ENCODE data around the gene SYT2.
"Not testable (repeated sequence)": the region's sequence is repeated elsewhere in the genome, so short reads cannot be mapped to it uniquely, and the experiment has no call there.

The SYT2 gene

GRCh38 chr1:202710070-202711045 is at the start of gene SYT2:
SYT2 (minus strand) TSS chr1:202710454; CDS start chr1:202605772, 104,682 bp downstream.
- no peak for DNase-seq (ENCODE audit: low read depth)

- no peak for DNase-seq (ENCODE audit: low read depth)
These were observed 46.1 kb upstream of the SYT2 start for GRCh38 chr1:202756391-202756790.

GRCh38 chr1:202754293-202754692 is 44.0 kb upstream of the SYT2 start:
- DNase-seq (ENCODE audit: low read depth), result no peak

GRCh38 chr1:202752774-202753173 is 42.5 kb upstream of the SYT2 start:
- DNase-seq (ENCODE audit: low read depth), result no peak

- DNase-seq (ENCODE audit: low read depth), result no peak
These were observed 40.5 kb upstream of the SYT2 start for GRCh38 chr1:202750761-202751160.

GRCh38 chr1:202750024-202750423 is 39.8 kb upstream of the SYT2 start:
- no peak for DNase-seq (ENCODE audit: low read depth)

GRCh38 chr1:202745323-202745888 is 35.2 kb upstream of the SYT2 start:
- no peak for DNase-seq (ENCODE audit: low read depth)

- DNase-seq (ENCODE audit: low read depth), result not testable (repeated sequence)
These were observed 34.5 kb upstream of the SYT2 start for GRCh38 chr1:202744770-202745169.

- no peak for DNase-seq (ENCODE audit: low read depth)
These were observed 32.2 kb upstream of the SYT2 start for GRCh38 chr1:202742496-202742895.

- no peak for DNase-seq (ENCODE audit: low read depth)
These were observed 23.0 kb upstream of the SYT2 start for GRCh38 chr1:202733251-202733650.

GRCh38 chr1:202728951-202729350 is 18.7 kb upstream of the SYT2 start:
- no peak for DNase-seq (ENCODE audit: low read depth)

- no peak for DNase-seq (ENCODE audit: low read depth)
These were observed 15.3 kb upstream of the SYT2 start for GRCh38 chr1:202725526-202725925.

GRCh38 chr1:202723708-202724107 is 13.5 kb upstream of the SYT2 start:
- no peak for DNase-seq (ENCODE audit: low read depth)

- DNase-seq (ENCODE audit: low read depth), result not testable (repeated sequence)
These were observed 12.8 kb upstream of the SYT2 start for GRCh38 chr1:202723046-202723445.

- DNase-seq (ENCODE audit: low read depth), result no peak
These were observed 6.4 kb upstream of the SYT2 start for GRCh38 chr1:202716654-202717053.

GRCh38 chr1:202714202-202714601 is 3.9 kb upstream of the SYT2 start:
- not testable (repeated sequence) for DNase-seq (ENCODE audit: low read depth)

- no peak for DNase-seq (ENCODE audit: low read depth)
These were observed 2.9 kb upstream of the SYT2 start for GRCh38 chr1:202713110-202713509.

GRCh38 chr1:202711949-202712635 is 1.8 kb upstream of the SYT2 start:
- DNase-seq (ENCODE audit: low read depth), result no peak

- DNase-seq (ENCODE audit: low read depth), result no peak
These were observed 795 bp downstream of the SYT2 start for GRCh38 chr1:202709276-202710041.

GRCh38 chr1:202708456-202709275 is 1.6 kb downstream of the SYT2 start:
- DNase-seq (ENCODE audit: low read depth), result no peak

GRCh38 chr1:202706851-202707250 is 3.4 kb downstream of the SYT2 start:
- no peak for DNase-seq (ENCODE audit: low read depth)
